ENCODE measurements around the gene ERN1. TPM values are rescaled to one million over a fixed set of nuclear protein-coding genes. Genes with fewer than 3 reads are reported as not detected.

ERN1 gene
- total and polyA plus RNA-seq, 2 of the 8 experiments (the other 6 are each of a cell fraction or from before 2014, with no cell fraction given) = 1.8 to 3.9 TPM

DNA sequence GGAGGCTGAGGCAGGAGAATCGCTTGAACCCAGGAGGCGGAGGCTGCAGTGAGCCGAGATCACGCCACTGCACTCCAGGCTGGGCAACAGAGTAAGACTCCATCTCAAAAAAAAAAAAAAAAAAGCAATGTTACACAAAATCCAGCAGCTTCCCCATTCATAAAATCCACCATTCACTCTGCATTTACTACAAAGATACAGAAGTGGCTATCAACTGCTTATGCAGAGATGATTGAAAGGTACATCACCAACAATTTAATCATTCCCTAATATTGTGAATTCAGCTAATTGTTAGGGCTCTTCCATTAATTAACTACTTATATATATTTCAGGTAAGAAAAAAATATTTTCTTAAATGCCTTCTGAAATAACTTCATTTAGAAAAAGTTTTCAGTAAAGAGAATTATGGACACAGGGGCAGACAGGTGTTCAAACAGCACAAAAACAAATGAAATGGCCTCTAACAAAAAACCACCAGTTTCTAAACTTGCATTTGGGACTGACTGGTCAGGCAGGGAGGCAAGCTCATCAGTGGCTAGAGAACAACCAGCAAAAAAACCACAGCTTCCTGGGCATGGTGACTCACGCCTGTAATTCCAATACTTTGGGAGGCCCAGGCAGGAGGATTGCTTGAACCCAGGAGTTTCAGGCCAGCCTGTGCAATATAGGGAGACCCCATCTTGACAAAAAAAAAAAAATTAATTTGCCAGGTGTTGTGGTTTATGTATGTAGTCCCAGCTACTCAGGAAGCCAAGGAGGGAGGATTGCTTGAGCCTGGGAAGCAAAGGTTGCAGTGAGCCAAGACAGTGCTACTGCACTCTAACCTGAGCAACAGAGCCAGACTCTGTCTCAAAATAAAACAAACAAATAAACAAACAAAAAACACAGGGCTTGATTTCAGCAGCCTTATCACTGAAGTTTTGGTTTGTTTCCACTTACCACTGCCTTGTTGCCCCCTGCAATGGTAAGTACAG is 26.3 kb downstream of the ERN1 start:
- H3K23ac ChIP-seq (ENCODE audit: insufficient read length) = no peak overlapping the region
- no peak overlapping the region for H3K18ac ChIP-seq (ENCODE audit: extremely low read depth, low read length)
- ChIA-PET POLR2A (ENCODE audit: partially characterized antibody) (interaction anchor here (1.0 to 1.9 kb wide), 2 partner anchors 26 to 42 kb away, joined by 3 to 7 read pairs; partner anchors contain the start of gene ERN1), CTCF (ENCODE audit: partially characterized antibody) (interaction anchor here (1.0 to 1.3 kb wide), 4 partner anchors 15 to 151 kb away, joined by 3 to 8 read pairs (median 3); no protein-coding TSS in a partner anchor)
- H3K9me3 ChIP-seq (ENCODE audit: insufficient read depth in 2 of 2, low read depth in 1 of 2, low read length in 1 of 2) = no peaks in the 10 kb centered on the region
- no peak for TF ChIP-seq TAF7 (optimal IDR thresholded peaks at IDR 0.05; ENCODE audit: borderline replicate concordance, low read depth, low read length)
- TF ChIP-seq TCF12 (IDR thresholded peaks at IDR 0.05; ENCODE audit: low read depth, low read length) = no peak
- TF ChIP-seq CHD2 (IDR thresholded peaks at IDR 0.05; ENCODE audit: low read length) = no peak
- no peak for TF ChIP-seq TEAD4 (IDR thresholded peaks at IDR 0.05; ENCODE audit: low read depth, low read length)
- TF ChIP-seq BCL11A (IDR thresholded peaks at IDR 0.05; ENCODE audit: low read depth in 2 of 2, low read length in 2 of 2) = no peak
- TF ChIP-seq SIX5 (IDR thresholded peaks at IDR 0.05; ENCODE audit: low read depth, low read length) = no peak
- no peak overlapping the region for H4K91ac ChIP-seq (replicated peaks; ENCODE audit: insufficient read length, low read length)
- no peak overlapping the region for H2AFZ ChIP-seq (ENCODE audit: low read length)
- no peak overlapping the region for H2BK15ac ChIP-seq (ENCODE audit: low read length)
- no peak overlapping the region for H3K4me3 ChIP-seq (ENCODE audit: extremely low read depth in 1 of 4, insufficient read depth in 2 of 4, low read depth in 3 of 4, low read length in 4 of 4)
- H2BK120ac ChIP-seq (replicated peaks; ENCODE audit: low read depth, low read length) = no peak overlapping the region
- no peaks in the 10 kb centered on the region for H4K20me1 ChIP-seq (replicated peaks in 1 of 2; ENCODE audit: control insufficient read depth in 1 of 2, insufficient read depth in 2 of 2, low read length in 2 of 2)
- H3K4ac ChIP-seq (replicated peaks; ENCODE audit: insufficient read length, low read depth, low read length) = no peak overlapping the region
- no peak overlapping the region for H2BK12ac ChIP-seq (ENCODE audit: low read depth, low read length)
- H4K5ac ChIP-seq (ENCODE audit: insufficient read length, low read depth, low read length) = no peak overlapping the region
- H3K9ac ChIP-seq (replicated peaks in 1 of 4; ENCODE audit: extremely low read depth in 1 of 4, low read depth in 3 of 4, low read length in 3 of 4) = no peak overlapping the region
- WGBS, 2 experiments (ENCODE audit: extremely low coverage in 1 of 2, insufficient coverage in 1 of 2, insufficient read length in 1 of 2, insufficient replicate concordance in 2 of 2, low coverage in 1 of 2, low lambda C conversion rate in 2 of 2, missing lambda C conversion rate in 1 of 2) = 92% methylated on average over 4 of the region's 5 CpGs; no CpG with 5 or more reads in 1 of the 2 experiments
- H3K36me3 ChIP-seq (ENCODE audit: control insufficient read depth in 2 of 4, insufficient read depth in 4 of 4, low read length in 3 of 4) = no peaks in the 10 kb centered on the region
- no peaks in the 10 kb centered on the region for H3K79me1 ChIP-seq (ENCODE audit: low read depth, low read length)
- H3K4me1 ChIP-seq (replicated peaks in 1 of 4; ENCODE audit: control insufficient read depth in 3 of 4, insufficient read depth in 4 of 4, low read length in 3 of 4) = no peaks in the 10 kb centered on the region
- no peak overlapping the region for H2BK5ac ChIP-seq (ENCODE audit: low read depth, low read length)
- H3K27ac ChIP-seq (ENCODE audit: low read depth, low read length) = no peak overlapping the region
- no peak overlapping the region for H2BK20ac ChIP-seq (ENCODE audit: low read length)
- H3K4me2 ChIP-seq (ENCODE audit: insufficient read depth in 1 of 2, low read depth in 2 of 2, low read length in 2 of 2) = no peak overlapping the region
- no peaks in the 10 kb centered on the region for H3K23me2 ChIP-seq (ENCODE audit: low read depth, low read length)
- H3K56ac ChIP-seq (replicated peaks; ENCODE audit: insufficient read length, low read depth, low read length) = no peak overlapping the region
- no peak for DNase-seq (ENCODE audit: low read depth in 1 of 2, low spot score in 2 of 2)
- H3K27me3 ChIP-seq (replicated peaks in 1 of 4; ENCODE audit: control insufficient read depth in 3 of 4, extremely low read depth in 1 of 4, insufficient read depth in 3 of 4, low read length in 3 of 4) = no peaks in the 10 kb centered on the region
- H4K8ac ChIP-seq (ENCODE audit: extremely low read depth, insufficient read depth, low read length) = no peak overlapping the region
- FAIRE-seq = no peak
- H3K79me2 ChIP-seq (ENCODE audit: control insufficient read depth in 1 of 2, insufficient read depth in 2 of 2, low read length in 2 of 2) = no peaks in the 10 kb centered on the region
- H3K14ac ChIP-seq (ENCODE audit: insufficient read length) = no peak overlapping the region
- no peak overlapping the region for H2AK5ac ChIP-seq (ENCODE audit: low read depth, low read length)
